ENCODE data around the gene PDE4D. TPM values are rescaled to one million over a fixed set of nuclear protein-coding genes. Genes with fewer than 3 reads are reported as not detected.

The PDE4D gene
- total RNA-seq, 1 experiment from 2014 or later, result 6.5 TPM

- Histone ChIP-seq H3K27ac (ENCODE audit: low read depth, low read length, poor library complexity, severe bottlenecking) (no peak overlapping the region), H3K9me3 (ENCODE audit: low read depth, low read length, poor library complexity, severe bottlenecking) (no peaks in the 10 kb centered on the region), H3K4me1 (ENCODE audit: insufficient read depth, low read length, poor library complexity, severe bottlenecking) (peaks cover 6% of the 10 kb centered on the region), H3K36me3 (ENCODE audit: insufficient read depth, low read length, poor library complexity, severe bottlenecking) (no peaks in the 10 kb centered on the region), H3K27me3 (replicated peaks; ENCODE audit: insufficient read depth, low read depth, low read length, poor library complexity) (peaks cover 66% of the 10 kb centered on the region), H3K4me3 (ENCODE audit: low read depth, low read length, poor library complexity, severe bottlenecking) (no peak overlapping the region)
- BruUV-seq (replicated peaks), result no TSS peak
- POLR2A ChIA-PET (ENCODE audit: low non-redundant PET), result no interaction called here
- intact Hi-C loops (cut with micrococcal nuclease; ENCODE audit: unreplicated experiment), result no loop called here
- TF ChIP-seq CTCF (conservative IDR thresholded peaks at IDR 0.05; ENCODE audit: low read depth, low read length), result no peak
- TF ChIP-seq EZH2 (IDR thresholded peaks at IDR 0.05; ENCODE audit: borderline replicate concordance, low read depth, low read length, poor library complexity, severe bottlenecking), result no peak
- DNase-seq (ENCODE audit: low spot score), result no peak
- CTCF ChIA-PET, result no interaction called here
Observed at GRCh38 chr5:59767681-59768151, 125.8 kb downstream of the PDE4D start.

GRCh38 chr5:59767211-59767605, 126.3 kb downstream of the PDE4D start:
- intact Hi-C loops (cut with micrococcal nuclease; ENCODE audit: unreplicated experiment), result no loop called here
- no peaks in the 10 kb centered on the region for H3K9me3 ChIP-seq (ENCODE audit: low read depth, low read length, poor library complexity, severe bottlenecking)
- peaks cover 61% of the 10 kb centered on the region for H3K27me3 ChIP-seq (replicated peaks; ENCODE audit: insufficient read depth, low read depth, low read length, poor library complexity)
- TF ChIP-seq EZH2 (IDR thresholded peaks at IDR 0.05; ENCODE audit: borderline replicate concordance, low read depth, low read length, poor library complexity, severe bottlenecking) (no peak), CTCF (conservative IDR thresholded peaks at IDR 0.05; ENCODE audit: low read depth, low read length) (no peak)
- no peaks in the 10 kb centered on the region for H3K36me3 ChIP-seq (ENCODE audit: insufficient read depth, low read length, poor library complexity, severe bottlenecking)
- peaks cover 6% of the 10 kb centered on the region for H3K4me1 ChIP-seq (ENCODE audit: insufficient read depth, low read length, poor library complexity, severe bottlenecking)
- H3K4me3 ChIP-seq (ENCODE audit: low read depth, low read length, poor library complexity, severe bottlenecking), result no peak overlapping the region
- no peak overlapping the region for H3K27ac ChIP-seq (ENCODE audit: low read depth, low read length, poor library complexity, severe bottlenecking)
- POLR2A ChIA-PET (ENCODE audit: low non-redundant PET), result no interaction called here
- no TSS peak for BruUV-seq (replicated peaks)
- CTCF ChIA-PET, result no interaction called here
- no peak for DNase-seq (ENCODE audit: low spot score)

- ChIA-PET POLR2A (ENCODE audit: low non-redundant PET) (no interaction called here), CTCF (no interaction called here)
- H3K4me1 ChIP-seq (ENCODE audit: insufficient read depth, low read length, poor library complexity, severe bottlenecking), result peaks cover 6% of the 10 kb centered on the region
- intact Hi-C loops (cut with micrococcal nuclease; ENCODE audit: unreplicated experiment), result no loop called here
- BruUV-seq (replicated peaks), result no TSS peak
- DNase-seq (ENCODE audit: low spot score), result no peak
- H3K36me3 ChIP-seq (ENCODE audit: insufficient read depth, low read length, poor library complexity, severe bottlenecking), result no peaks in the 10 kb centered on the region
- H3K27ac ChIP-seq (ENCODE audit: low read depth, low read length, poor library complexity, severe bottlenecking), result no peak overlapping the region
- H3K27me3 ChIP-seq (replicated peaks; ENCODE audit: insufficient read depth, low read depth, low read length, poor library complexity), result peaks cover 56% of the 10 kb centered on the region
- no peak for TF ChIP-seq EZH2 (IDR thresholded peaks at IDR 0.05; ENCODE audit: borderline replicate concordance, low read depth, low read length, poor library complexity, severe bottlenecking)
- no peak for TF ChIP-seq CTCF (conservative IDR thresholded peaks at IDR 0.05; ENCODE audit: low read depth, low read length)
- no peaks in the 10 kb centered on the region for H3K9me3 ChIP-seq (ENCODE audit: low read depth, low read length, poor library complexity, severe bottlenecking)
- no peak overlapping the region for H3K4me3 ChIP-seq (ENCODE audit: low read depth, low read length, poor library complexity, severe bottlenecking)
Observed at GRCh38 chr5:59766427-59767210, 126.9 kb downstream of the PDE4D start.
